NCI-H2196 treated with DMSO at 0.1 percent for 48 hours (cell line): Measurements from ENCODE around the gene GJA5.

ENCODE experiments used
- DNase-seq: peaks from one replicate; lab custom pipeline; 2025; ENCODE audit not compliant: unreplicated experiment; lab: John Stamatoyannopoulos, UW

Gene GJA5

GRCh38 chr1:147762233-147763024 lies 2.0 kb upstream of the GJA5 start:
- DNase-seq = no peak

GRCh38 chr1:147758379-147759100 lies 1.9 kb downstream of the GJA5 start:
- DNase-seq = no peak

GRCh38 chr1:147757015-147757990 lies 3.1 kb downstream of the GJA5 start:
- DNase-seq = no peak

GRCh38 chr1:147756341-147756740 lies 4.1 kb downstream of the GJA5 start:
- DNase-seq = no peak

GRCh38 chr1:147754661-147755060 lies 5.7 kb downstream of the GJA5 start:
- DNase-seq = no peak

- no peak for DNase-seq
Measured at GRCh38 chr1:147753081-147753480, 7.3 kb downstream of the GJA5 start.

- no peak for DNase-seq
Measured at GRCh38 chr1:147752511-147752910, 7.9 kb downstream of the GJA5 start.

GRCh38 chr1:147751346-147751745 lies 9.1 kb downstream of the GJA5 start:
- DNase-seq = no peak

- DNase-seq = no peak
Measured at GRCh38 chr1:147750618-147751217, 9.7 kb downstream of the GJA5 start.

- DNase-seq = no peak
Measured at GRCh38 chr1:147749792-147750191, 10.6 kb downstream of the GJA5 start.

- DNase-seq = no peak
Measured at GRCh38 chr1:147748676-147749350, 11.6 kb downstream of the GJA5 start.

GRCh38 chr1:147747966-147748365 lies 12.4 kb downstream of the GJA5 start:
- DNase-seq = no peak

GRCh38 chr1:147745271-147745670 lies 15.1 kb downstream of the GJA5 start:
- DNase-seq = no peak

GRCh38 chr1:147741065-147741464 lies 19.3 kb downstream of the GJA5 start:
- DNase-seq = no peak

GRCh38 chr1:147740391-147740790 lies 20.0 kb downstream of the GJA5 start:
- no peak for DNase-seq

- no peak for DNase-seq
Measured at GRCh38 chr1:147738739-147739476, 21.5 kb downstream of the GJA5 start.

GRCh38 chr1:147738129-147738528 lies 22.3 kb downstream of the GJA5 start:
- DNase-seq = no peak

- no peak for DNase-seq
Measured at GRCh38 chr1:147736883-147737282, 23.5 kb downstream of the GJA5 start.

- no peak for DNase-seq
Measured at GRCh38 chr1:147735423-147735822, 25.0 kb downstream of the GJA5 start.
